Measurements from ENCODE around the gene MRPL23. TPM values are rescaled to one million over a fixed set of nuclear protein-coding genes. Genes with fewer than 3 reads are reported as not detected.

Gene MRPL23
- total RNA-seq, 3 donors from 2014 or later = 109 to 171 (median 112) TPM

DNA sequence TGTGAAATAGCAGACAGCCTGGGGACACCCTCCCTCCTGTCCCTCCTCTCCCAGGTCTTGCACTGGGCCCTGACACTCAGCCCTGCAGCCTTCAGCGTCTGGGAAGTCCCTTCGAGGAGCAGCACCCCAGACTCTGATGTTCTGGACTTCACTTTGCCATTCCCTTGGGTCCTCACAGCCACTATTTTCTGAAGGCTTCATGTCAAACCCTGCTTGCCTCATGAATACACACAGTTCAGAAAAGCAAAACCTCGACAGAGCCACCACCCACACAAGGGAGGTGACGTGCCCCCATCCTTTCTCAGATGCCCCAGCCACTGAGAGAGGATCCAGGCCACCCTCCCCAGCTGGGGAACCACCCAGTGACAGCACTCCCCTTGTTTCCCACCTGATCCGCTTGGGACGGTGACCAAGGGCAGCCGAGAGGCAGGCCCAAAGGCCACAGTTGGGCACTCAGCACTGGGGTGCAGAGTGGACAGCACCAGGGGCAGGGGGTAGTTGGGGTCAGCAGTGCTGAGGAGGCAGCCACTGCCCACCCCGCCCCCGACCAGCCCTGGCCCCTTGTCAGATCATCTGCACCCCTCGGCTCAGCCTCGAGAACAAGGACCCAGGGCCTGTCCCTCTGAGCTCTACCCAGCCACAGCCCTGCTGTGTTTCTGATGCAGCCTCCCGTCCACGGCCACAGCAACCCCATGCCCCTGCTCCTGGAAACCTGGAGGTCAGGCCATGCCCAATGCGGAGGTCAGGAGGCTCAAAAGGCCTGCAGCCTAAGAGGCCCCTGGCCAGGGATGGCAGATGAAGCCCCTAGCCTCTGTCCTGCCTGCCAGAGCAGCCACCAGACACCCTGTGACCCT lies 30.8 kb upstream of the MRPL23 start:
- Histone ChIP-seq H3K36me3 (no peaks in the 10 kb centered on the region), H3K9me3 (no peaks in the 10 kb centered on the region), H3K27ac (peak overlapping the region in 1 of 2 donors; percentile 78), H3K27me3 (no peaks in the 10 kb centered on the region), H3K4me1 (no peaks in the 10 kb centered on the region), H3K4me3 (no peak overlapping the region)
- TF ChIP-seq POLR2A (IDR thresholded peaks at IDR 0.05) (no peak), POLR2AphosphoS5 (IDR thresholded peaks at IDR 0.05) (no peak)
- DNase-seq (ENCODE audit: low spot score in 2 of 2) = no peak
- intact Hi-C loops (cut with DNase I; ENCODE audit: low total_unique reads) = loop anchor here (1.0 kb wide), 1 partner anchor 23 kb away; no protein-coding TSS in a partner anchor

- Histone ChIP-seq H3K36me3 (no peaks in the 10 kb centered on the region), H3K27me3 (no peaks in the 10 kb centered on the region), H3K9me3 (no peaks in the 10 kb centered on the region), H3K4me3 (no peak overlapping the region), H3K27ac (peak overlapping the region in 1 of 2 donors; percentile 78), H3K4me1 (no peaks in the 10 kb centered on the region)
- no peak for TF ChIP-seq POLR2AphosphoS5 (IDR thresholded peaks at IDR 0.05)
- intact Hi-C loops (cut with DNase I; ENCODE audit: low total_unique reads) = loop anchor here (1.0 kb wide), 1 partner anchor 24 kb away; no protein-coding TSS in a partner anchor
- DNase-seq (ENCODE audit: low spot score in 2 of 2) = no peak
These were observed 30.1 kb upstream of the MRPL23 start for GRCh38 chr11:1916986-1917522.

DNA sequence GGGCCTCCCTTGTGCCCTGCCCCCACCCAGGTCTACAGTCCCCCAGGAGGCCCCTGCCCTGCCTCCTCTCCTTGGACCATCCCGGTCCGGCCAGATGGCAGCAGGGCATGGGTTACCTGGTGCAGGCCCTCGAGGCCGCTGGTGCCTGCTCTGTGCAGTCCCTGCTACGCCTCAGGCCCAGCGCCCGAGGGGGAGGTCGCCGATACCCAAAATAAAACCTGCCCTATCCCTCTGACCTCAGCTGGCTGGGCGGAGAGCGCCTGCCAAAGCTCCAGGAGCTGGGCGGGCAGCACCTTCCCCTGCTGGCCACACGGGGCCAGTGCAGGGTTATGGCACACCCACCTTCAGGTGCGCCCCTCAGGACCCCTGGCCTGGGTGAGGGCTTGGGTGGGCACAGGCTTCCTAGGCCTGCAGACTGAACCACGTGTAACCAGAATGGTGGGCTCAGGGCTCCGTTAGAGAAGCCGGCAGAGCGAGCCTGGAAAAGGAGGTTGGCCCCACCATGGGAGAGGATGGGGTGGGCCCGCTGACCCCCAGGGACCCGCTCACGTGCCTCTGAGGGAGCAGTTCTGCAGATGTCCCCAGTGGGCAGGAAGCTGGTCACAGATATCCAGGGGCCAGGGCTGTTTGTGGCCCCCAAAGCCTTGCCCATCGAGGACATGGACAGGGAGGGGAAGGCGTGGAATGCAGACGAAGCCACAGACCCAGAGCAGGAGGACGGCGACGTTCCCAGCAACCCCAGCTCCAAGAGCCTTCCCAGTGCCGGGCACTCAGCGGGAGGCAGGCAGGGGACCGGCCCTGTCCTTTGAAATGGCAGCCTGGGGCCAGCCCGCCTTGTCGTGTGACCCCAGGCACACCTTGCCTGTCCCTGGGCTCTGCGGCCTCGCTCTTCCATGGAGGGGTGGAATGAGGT lies 29.4 kb upstream of the MRPL23 start:
- no peak for DNase-seq (ENCODE audit: low spot score in 2 of 2)
- H3K27me3 ChIP-seq = no peaks in the 10 kb centered on the region
- no peaks in the 10 kb centered on the region for H3K9me3 ChIP-seq
- no peak overlapping the region for H3K4me3 ChIP-seq
- H3K27ac ChIP-seq = peak overlapping the region in 1 of 2 donors; percentile 78
- no peaks in the 10 kb centered on the region for H3K36me3 ChIP-seq
- H3K4me1 ChIP-seq = no peaks in the 10 kb centered on the region
- intact Hi-C loops (cut with DNase I; ENCODE audit: low total_unique reads) = no loop called here
- TF ChIP-seq POLR2AphosphoS5 (IDR thresholded peaks at IDR 0.05) (no peak), CTCF (IDR thresholded peaks at IDR 0.05) (peak; percentile 7 to 30 (median 23)), POLR2A (IDR thresholded peaks at IDR 0.05) (no peak)

DNA sequence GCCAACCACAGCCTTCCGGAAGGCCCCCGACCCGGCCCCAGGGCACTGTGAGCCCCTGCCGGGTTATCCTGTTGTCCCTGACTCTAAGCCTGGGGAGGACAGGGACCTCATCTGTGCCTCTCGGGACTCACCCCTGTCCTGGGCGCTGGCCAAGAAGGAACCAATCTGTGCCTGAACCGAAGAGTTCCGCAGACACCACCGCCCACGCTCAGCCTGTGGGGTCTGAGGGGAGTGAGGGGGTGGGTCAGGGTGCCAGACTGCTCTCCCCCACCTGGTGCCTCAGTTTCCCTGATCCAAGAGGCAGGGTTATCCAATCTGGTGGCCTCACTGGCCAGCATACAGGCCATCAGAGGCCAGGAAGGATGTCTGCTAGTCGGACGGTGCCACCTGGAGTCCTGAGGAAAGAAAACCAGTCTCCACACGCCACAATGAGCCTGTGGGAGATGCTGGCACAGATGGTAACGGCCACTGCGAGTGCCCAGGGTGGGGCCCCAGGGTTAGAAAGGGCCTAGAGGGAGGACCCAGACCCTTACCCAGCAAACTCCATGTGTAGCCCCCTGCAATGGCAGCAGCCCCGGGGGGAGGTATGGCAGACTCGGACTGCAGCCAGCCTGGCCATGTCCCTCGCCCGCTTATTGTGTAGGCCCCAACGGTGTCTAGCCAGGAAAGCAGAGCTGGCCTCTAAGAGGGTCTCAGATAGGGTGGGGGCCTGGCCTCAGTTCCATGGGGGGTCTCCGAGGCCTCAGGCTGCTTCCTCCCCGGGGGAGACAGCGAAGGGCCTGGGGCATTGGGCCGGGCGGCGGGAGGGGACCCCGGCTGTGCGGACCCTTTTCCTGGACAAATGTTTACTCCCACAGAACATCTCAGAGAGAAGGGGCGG lies 28.5 kb upstream of the MRPL23 start:
- no peaks in the 10 kb centered on the region for H3K9me3 ChIP-seq
- H3K27ac ChIP-seq = peak overlapping the region; percentile 25 to 78
- H3K4me1 ChIP-seq = no peaks in the 10 kb centered on the region
- no peaks in the 10 kb centered on the region for H3K27me3 ChIP-seq
- H3K36me3 ChIP-seq = no peaks in the 10 kb centered on the region
- H3K4me3 ChIP-seq = no peak overlapping the region
- intact Hi-C loops (cut with DNase I; ENCODE audit: low total_unique reads) = no loop called here
- DNase-seq (ENCODE audit: low spot score in 2 of 2) = no peak
- TF ChIP-seq POLR2AphosphoS5 (IDR thresholded peaks at IDR 0.05) = no peak

- Histone ChIP-seq H3K4me1 (no peaks in the 10 kb centered on the region), H3K4me3 (no peak within 1 kb of the TSS), H3K36me3 (no peaks in the 10 kb centered on the region), H3K9me3 (no peaks in the 10 kb centered on the region), H3K27ac (peak within 1 kb of the TSS; percentile 25 to 93), H3K27me3 (no peaks in the 10 kb centered on the region)
- intact Hi-C loops (cut with DNase I; ENCODE audit: low total_unique reads) = no loop called here
- TF ChIP-seq POLR2AphosphoS5 (IDR thresholded peaks at IDR 0.05) (no peak), CTCF (IDR thresholded peaks at IDR 0.05) (no peak), POLR2A (IDR thresholded peaks at IDR 0.05) (no peak)
- no peak for DNase-seq (ENCODE audit: low spot score in 2 of 2)
These were observed 27.6 kb upstream of the MRPL23 start, which contains the start of gene TNNT3 for GRCh38 chr11:1919391-1920127. Gene TNNT3, plus strand, starts transcription at chr11:1919703. Its CDS starts 3,172 bp downstream, at chr11:1922875.
